SK-N-SH (cell line): ENCODE data around the gene CDK14. TPM values are rescaled to one million over a fixed set of nuclear protein-coding genes. Genes with fewer than 3 reads are reported as not detected.

Experiments used
- CTCF ChIA-PET: fragments of 300-600, 350-600 bp; formaldehyde crosslinking; extraction: SDS; loops from one replicate; lab custom pipeline; 2021; lab: Yijun Ruan, JAX
- POLR2A ChIA-PET: fragments of 350-600 bp; sonication (Branson Sonifier 250); formaldehyde crosslinking; extraction: SDS; loops from one replicate; lab custom pipeline; 2020; ENCODE audit warnings: antibody characterized with exemption, inconsistent platforms; lab: Yijun Ruan, JAX
- DNase-seq: peaks from one replicate; pipeline ENCODE4 v3.0.0; 2012
- H2AFZ ChIP-seq: fragments of 200-600 bp; sonication (generic); 2 replicates; pipeline ENCODE4 v1.8.1; 2016; ENCODE audit warnings: antibody characterized with exemption, mild to moderate bottlenecking, low read depth
- H3F3A ChIP-seq: fragments of 200-600 bp; sonication (generic); replicated peaks from 2 replicates; pipeline ENCODE3; 2016; ENCODE audit warnings: antibody characterized with exemption, mild to moderate bottlenecking; ENCODE audit not compliant: insufficient read depth
- H3K27ac ChIP-seq, 2 experiments: fragments of 200-500 bp in 1 of 2; fragments of 200-600 bp in 1 of 2; sonication (Bioruptor generic) in 1 of 2; sonication (generic), shearing (Covaris generic) in 1 of 2; 2 replicates each; pipeline versions ENCODE4 v1.5.1 to v1.6.1; 2014 to 2016; ENCODE audit warnings: low read depth in 2 of 2, inconsistent platforms in 1 of 2, low read length in 1 of 2, mild to moderate bottlenecking in 1 of 2, mixed read lengths in 1 of 2
- H3K27me3 ChIP-seq: fragments of 200-600 bp; sonication (generic), shearing (Covaris generic); 2 replicates; pipeline ENCODE4 v1.6.1; 2016; ENCODE audit warnings: mixed run types; ENCODE audit not compliant: insufficient read depth
- H3K36me3 ChIP-seq, 2 experiments: fragments of 200-500 bp in 1 of 2; fragments of 200-600 bp in 1 of 2; sonication (Bioruptor generic) in 1 of 2; sonication (generic) in 1 of 2; replicated peaks in 1 of 2; 2 replicates each; pipeline versions ENCODE3 to v1.5.1; 2014 to 2016; ENCODE audit warnings: low read length in 1 of 2, mild to moderate bottlenecking in 1 of 2; ENCODE audit not compliant: insufficient read depth in 2 of 2, control insufficient read depth in 1 of 2
- H3K4me1 ChIP-seq, 2 experiments: fragments of 200-500 bp in 1 of 2; fragments of 200-600 bp in 1 of 2; sonication (Bioruptor generic) in 1 of 2; sonication (generic), shearing (Covaris generic) in 1 of 2; 2 replicates each; pipeline versions ENCODE4 v1.5.1 to v1.6.1; 2014 to 2016; ENCODE audit warnings: low read depth in 1 of 2, low read length in 1 of 2, mixed run types in 1 of 2; ENCODE audit not compliant: insufficient read depth in 2 of 2, control insufficient read depth in 1 of 2
- H3K4me2 ChIP-seq: fragments of 200-600 bp; sonication (generic), shearing (Covaris generic); 2 replicates; pipeline ENCODE4 v1.6.1; 2017; ENCODE audit warnings: mixed run types
- H3K4me3 ChIP-seq, 2 experiments: fragments of 200-500 bp in 1 of 2; fragments of 200-600 bp in 1 of 2; sonication (Bioruptor generic) in 1 of 2; sonication (generic), shearing (Covaris generic) in 1 of 2; 2 replicates each; pipeline versions ENCODE4 v1.5.1 to v1.8.1; 2014 to 2016; ENCODE audit warnings: low read depth in 2 of 2, inconsistent platforms in 1 of 2, low read length in 1 of 2, mild to moderate bottlenecking in 1 of 2, mixed read lengths in 1 of 2, moderate library complexity in 1 of 2
- H3K79me2 ChIP-seq: fragments of 200-600 bp; sonication (generic); 2 replicates; pipeline ENCODE4 v1.8.1; 2017; ENCODE audit warnings: mild to moderate bottlenecking; ENCODE audit not compliant: insufficient read depth
- H3K9ac ChIP-seq: fragments of 200-600 bp; sonication (generic); 2 replicates; pipeline ENCODE4 v1.6.1; 2017; ENCODE audit warnings: mixed run types
- H3K9me2 ChIP-seq: fragments of 200-600 bp; sonication (generic); 2 replicates; pipeline ENCODE4 v1.6.1; 2017; ENCODE audit warnings: mixed run types
- H3K9me3 ChIP-seq: fragments of 200-600 bp; sonication (generic); 2 replicates; pipeline ENCODE4 v1.6.1; 2017; ENCODE audit warnings: mixed run types, mild to moderate bottlenecking, moderate library complexity
- H4K20me1 ChIP-seq: fragments of 200-600 bp; sonication (generic); 2 replicates; pipeline ENCODE4 v1.6.1; 2017; ENCODE audit warnings: mild to moderate bottlenecking, mixed run types; ENCODE audit not compliant: insufficient read depth
- FOSL2 ChIP-seq: IDR thresholded peaks from 2 replicates; pipeline ENCODE4 v1.4.0; 2012; ENCODE audit warnings: low read depth, mild to moderate bottlenecking, moderate library complexity, borderline replicate concordance
- FOXM1 ChIP-seq: IDR thresholded peaks from 2 replicates; pipeline ENCODE4 v1.4.0; 2012; ENCODE audit warnings: low read depth, mild to moderate bottlenecking
- GABPA ChIP-seq: IDR thresholded peaks from 2 replicates; pipeline ENCODE4 v1.4.0; 2012; ENCODE audit warnings: low read depth, mild to moderate bottlenecking
- GATA2 ChIP-seq: sonication (generic); formaldehyde crosslinking; IDR thresholded peaks from 2 replicates; pipeline ENCODE4 v1.5.0; 2020; ENCODE audit warnings: mild to moderate bottlenecking, missing genetic modification reagents
- JUND ChIP-seq: IDR thresholded peaks from 2 replicates; pipeline ENCODE4 v1.4.0; 2012
- MEF2A ChIP-seq: IDR thresholded peaks from 2 replicates; pipeline ENCODE4 v1.4.0; 2012; ENCODE audit warnings: low read depth, borderline replicate concordance
- NRF1 ChIP-seq: IDR thresholded peaks from 2 replicates; pipeline ENCODE4 v1.6.1; 2012; ENCODE audit warnings: low read depth, mild to moderate bottlenecking, low read length
- RFX5 ChIP-seq: IDR thresholded peaks from 2 replicates; pipeline ENCODE4 v1.6.1; 2012; ENCODE audit warnings: mild to moderate bottlenecking, improper control_type of control experiment, low read length
- SIN3A ChIP-seq: IDR thresholded peaks from 2 replicates; pipeline ENCODE4 v1.6.1; 2012; ENCODE audit warnings: low read depth, mild to moderate bottlenecking, low read length, moderate library complexity, borderline replicate concordance
- SMC3 ChIP-seq: IDR thresholded peaks from 2 replicates; pipeline ENCODE4 v1.6.1; 2012; ENCODE audit warnings: low read depth, low read length, improper control_type of control experiment
- TCF12 ChIP-seq: IDR thresholded peaks from 2 replicates; pipeline ENCODE4 v1.4.0; 2012
- YY1 ChIP-seq: IDR thresholded peaks from 2 replicates; pipeline ENCODE4 v1.4.0; 2012; ENCODE audit warnings: low read depth, mild to moderate bottlenecking
- WGBS: methylation state at CpG from one replicate; pipeline ENCODE4 v1.1.6; 2017; ENCODE audit warnings: low lambda C conversion rate; 5-methylcytosine and 5-hydroxymethylcytosine counted together
- polyA plus RNA-seq, 3 experiments: library from polyadenylated mRNA; depleted of rRNA; stranded (reverse); fragments of >200 nt; gene quantifications; 2 replicates each; pipeline ENCODE4 v1.2.3, GENCODE V29; 2012
- TF ChIP-seq, protein P1 (sequence below): IDR thresholded peaks from 2 replicates; pipeline ENCODE4 v1.4.0; 2012; ENCODE audit warnings: low read depth, borderline replicate concordance
- TF ChIP-seq, protein P2 (sequence below): IDR thresholded peaks from 2 replicates; pipeline ENCODE4; 2012
- TF ChIP-seq, protein P3 (sequence below): IDR thresholded peaks from 2 replicates; pipeline ENCODE4 v1.4.0; 2012; ENCODE audit warnings: low read depth
- TF ChIP-seq, protein P4 (sequence below): IDR thresholded peaks from 2 replicates; pipeline ENCODE4 v1.4.0; 2012; ENCODE audit warnings: low read depth, borderline replicate concordance
- TF ChIP-seq, protein P5 (sequence below): fragments of 200-600 bp; sonication (generic); IDR thresholded peaks from 2 replicates; pipeline ENCODE4 v1.6.1; 2017; ENCODE audit warnings: antibody characterized with exemption, mild to moderate bottlenecking, moderate library complexity

Gene CDK14
- polyA plus RNA-seq, 1 of the 3 experiments (the other 2 are of a cell fraction) = 13.9 TPM

DNA sequence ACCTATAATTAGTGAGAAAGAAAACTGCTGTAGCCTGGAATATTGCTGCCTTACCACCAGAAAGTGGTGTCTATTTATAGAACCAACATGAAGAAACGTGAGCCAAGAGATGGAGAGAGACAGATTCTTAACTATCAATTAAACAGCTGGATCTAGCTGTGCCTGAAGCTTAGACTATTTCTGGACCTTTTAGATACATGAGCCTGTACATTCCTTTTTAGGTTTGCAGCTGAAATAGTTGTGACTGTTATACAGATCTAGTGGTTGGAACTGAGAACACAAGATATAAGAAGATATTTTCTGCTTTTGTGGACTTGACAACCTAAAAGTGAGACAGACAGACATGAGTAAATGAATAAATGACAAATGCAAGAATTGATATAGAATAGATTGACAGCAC, 73.4 kb downstream of the CDK14 start:
- peaks cover 80% of the 10 kb centered on the region for H3K79me2 ChIP-seq
- ChIA-PET CTCF (interaction anchor here (0.6 kb wide), 1 partner anchor 365 kb away, joined by 3 read pairs; no protein-coding TSS in a partner anchor), POLR2A (interaction anchor here (0.7 kb wide), 1 partner anchor 10 kb away, joined by 3 read pairs; no protein-coding TSS in a partner anchor)
- H3K9ac ChIP-seq = no peak overlapping the region
- DNase-seq = no peak
- no peak overlapping the region for H3K4me2 ChIP-seq
- no peaks in the 10 kb centered on the region for H3F3A ChIP-seq
- no peak overlapping the region for H3K4me3 ChIP-seq
- no peak overlapping the region for H2AFZ ChIP-seq
- H3K9me3 ChIP-seq = no peaks in the 10 kb centered on the region
- peaks cover 12% of the 10 kb centered on the region; the same call in 1 of the 2 replicates for H4K20me1 ChIP-seq
- 80% methylated on average over 1 of the region's 1 CpG for WGBS
- no peak overlapping the region for H3K27ac ChIP-seq
- no peaks in the 10 kb centered on the region for H3K4me1 ChIP-seq
- no peaks in the 10 kb centered on the region for H3K9me2 ChIP-seq
- TF ChIP-seq, protein P1, sequence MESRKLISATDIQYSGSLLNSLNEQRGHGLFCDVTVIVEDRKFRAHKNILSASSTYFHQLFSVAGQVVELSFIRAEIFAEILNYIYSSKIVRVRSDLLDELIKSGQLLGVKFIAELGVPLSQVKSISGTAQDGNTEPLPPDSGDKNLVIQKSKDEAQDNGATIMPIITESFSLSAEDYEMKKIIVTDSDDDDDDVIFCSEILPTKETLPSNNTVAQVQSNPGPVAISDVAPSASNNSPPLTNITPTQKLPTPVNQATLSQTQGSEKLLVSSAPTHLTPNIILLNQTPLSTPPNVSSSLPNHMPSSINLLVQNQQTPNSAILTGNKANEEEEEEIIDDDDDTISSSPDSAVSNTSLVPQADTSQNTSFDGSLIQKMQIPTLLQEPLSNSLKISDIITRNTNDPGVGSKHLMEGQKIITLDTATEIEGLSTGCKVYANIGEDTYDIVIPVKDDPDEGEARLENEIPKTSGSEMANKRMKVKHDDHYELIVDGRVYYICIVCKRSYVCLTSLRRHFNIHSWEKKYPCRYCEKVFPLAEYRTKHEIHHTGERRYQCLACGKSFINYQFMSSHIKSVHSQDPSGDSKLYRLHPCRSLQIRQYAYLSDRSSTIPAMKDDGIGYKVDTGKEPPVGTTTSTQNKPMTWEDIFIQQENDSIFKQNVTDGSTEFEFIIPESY = no peak
- TF ChIP-seq GATA2 = no peak
- TF ChIP-seq YY1 = no peak
- no peak for TF ChIP-seq NRF1
- no peak for TF ChIP-seq SMC3
- no peak for TF ChIP-seq GABPA
- TF ChIP-seq JUND = no peak
- TF ChIP-seq FOXM1 = no peak
- TF ChIP-seq, protein P2, sequence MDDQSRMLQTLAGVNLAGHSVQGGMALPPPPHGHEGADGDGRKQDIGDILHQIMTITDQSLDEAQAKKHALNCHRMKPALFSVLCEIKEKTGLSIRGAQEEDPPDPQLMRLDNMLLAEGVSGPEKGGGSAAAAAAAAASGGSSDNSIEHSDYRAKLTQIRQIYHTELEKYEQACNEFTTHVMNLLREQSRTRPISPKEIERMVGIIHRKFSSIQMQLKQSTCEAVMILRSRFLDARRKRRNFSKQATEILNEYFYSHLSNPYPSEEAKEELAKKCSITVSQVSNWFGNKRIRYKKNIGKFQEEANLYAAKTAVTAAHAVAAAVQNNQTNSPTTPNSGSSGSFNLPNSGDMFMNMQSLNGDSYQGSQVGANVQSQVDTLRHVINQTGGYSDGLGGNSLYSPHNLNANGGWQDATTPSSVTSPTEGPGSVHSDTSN = no peak
- TF ChIP-seq MEF2A = no peak
- no peak for TF ChIP-seq RFX5
- no peak for TF ChIP-seq SIN3A
- no peak for TF ChIP-seq FOSL2
- peaks cover 0 to 8% of the 10 kb centered on the region in 2 experiments for H3K36me3 ChIP-seq
- H3K27me3 ChIP-seq = no peaks in the 10 kb centered on the region

DNA sequence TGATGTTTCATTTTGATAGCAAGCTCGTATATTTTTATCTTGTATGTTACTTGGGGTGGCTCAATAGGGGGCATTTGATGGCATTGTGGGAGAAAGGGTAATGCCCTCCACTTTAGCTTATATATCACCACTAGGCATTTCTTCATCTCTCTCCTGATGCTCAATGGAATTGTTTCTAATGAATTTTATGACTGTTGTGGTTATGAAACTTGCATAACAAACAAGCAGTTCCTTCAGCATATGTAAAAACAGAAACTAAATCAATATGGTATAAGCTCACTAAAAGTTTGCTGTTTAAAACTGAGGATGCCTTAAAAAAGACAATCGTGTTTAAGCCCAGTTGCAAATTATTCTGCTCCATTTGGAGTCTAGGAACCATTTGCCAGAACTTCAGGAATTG, 75.5 kb downstream of the CDK14 start:
- Histone ChIP-seq H2AFZ (no peak overlapping the region), H3K27ac (no peak overlapping the region), H3K4me1 (peaks cover 1 to 3% of the 10 kb centered on the region in 2 experiments; a peak in 3 of 4 replicates), H3K4me2 (no peak overlapping the region), H3K9me3 (no peaks in the 10 kb centered on the region), H3K9me2 (no peaks in the 10 kb centered on the region), H3K79me2 (peaks cover 91% of the 10 kb centered on the region), H3K4me3 (no peak overlapping the region; a peak in 1 of 4 replicates), H3K27me3 (no peaks in the 10 kb centered on the region), H3F3A (peaks cover 4% of the 10 kb centered on the region), H3K9ac (no peak overlapping the region), H3K36me3 (peaks cover 0 to 19% of the 10 kb centered on the region in 2 experiments), H4K20me1 (peaks cover 31% of the 10 kb centered on the region)
- 78% methylated on average over 2 of the region's 2 CpGs for WGBS
- POLR2A ChIA-PET = no interaction called here
- TF ChIP-seq, protein P3, sequence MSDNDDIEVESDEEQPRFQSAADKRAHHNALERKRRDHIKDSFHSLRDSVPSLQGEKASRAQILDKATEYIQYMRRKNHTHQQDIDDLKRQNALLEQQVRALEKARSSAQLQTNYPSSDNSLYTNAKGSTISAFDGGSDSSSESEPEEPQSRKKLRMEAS = no peak
- TF ChIP-seq JUND (no peak), FOSL2 (no peak), TCF12 (no peak), FOXM1 (no peak), SMC3 (no peak), NRF1 (no peak)
- TF ChIP-seq, protein P2 = no peak
- TF ChIP-seq, protein P4, sequence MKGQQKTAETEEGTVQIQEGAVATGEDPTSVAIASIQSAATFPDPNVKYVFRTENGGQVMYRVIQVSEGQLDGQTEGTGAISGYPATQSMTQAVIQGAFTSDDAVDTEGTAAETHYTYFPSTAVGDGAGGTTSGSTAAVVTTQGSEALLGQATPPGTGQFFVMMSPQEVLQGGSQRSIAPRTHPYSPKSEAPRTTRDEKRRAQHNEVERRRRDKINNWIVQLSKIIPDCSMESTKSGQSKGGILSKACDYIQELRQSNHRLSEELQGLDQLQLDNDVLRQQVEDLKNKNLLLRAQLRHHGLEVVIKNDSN = no peak
- TF ChIP-seq, protein P5, sequence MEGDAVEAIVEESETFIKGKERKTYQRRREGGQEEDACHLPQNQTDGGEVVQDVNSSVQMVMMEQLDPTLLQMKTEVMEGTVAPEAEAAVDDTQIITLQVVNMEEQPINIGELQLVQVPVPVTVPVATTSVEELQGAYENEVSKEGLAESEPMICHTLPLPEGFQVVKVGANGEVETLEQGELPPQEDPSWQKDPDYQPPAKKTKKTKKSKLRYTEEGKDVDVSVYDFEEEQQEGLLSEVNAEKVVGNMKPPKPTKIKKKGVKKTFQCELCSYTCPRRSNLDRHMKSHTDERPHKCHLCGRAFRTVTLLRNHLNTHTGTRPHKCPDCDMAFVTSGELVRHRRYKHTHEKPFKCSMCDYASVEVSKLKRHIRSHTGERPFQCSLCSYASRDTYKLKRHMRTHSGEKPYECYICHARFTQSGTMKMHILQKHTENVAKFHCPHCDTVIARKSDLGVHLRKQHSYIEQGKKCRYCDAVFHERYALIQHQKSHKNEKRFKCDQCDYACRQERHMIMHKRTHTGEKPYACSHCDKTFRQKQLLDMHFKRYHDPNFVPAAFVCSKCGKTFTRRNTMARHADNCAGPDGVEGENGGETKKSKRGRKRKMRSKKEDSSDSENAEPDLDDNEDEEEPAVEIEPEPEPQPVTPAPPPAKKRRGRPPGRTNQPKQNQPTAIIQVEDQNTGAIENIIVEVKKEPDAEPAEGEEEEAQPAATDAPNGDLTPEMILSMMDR = no peak
- CTCF ChIA-PET = interaction anchor here (1.1 to 1.7 kb wide), 3 partner anchors 31 to 46 kb away, joined by 4 to 5 read pairs (median 4); no protein-coding TSS in a partner anchor
- DNase-seq = no peak
